ENCODE results near the gene GALNT11. TPM values are rescaled to one million over a fixed set of nuclear protein-coding genes. Genes with fewer than 3 reads are reported as not detected.

The GALNT11 gene
- total RNA-seq, 2 donors from 2014 or later: 32.7 to 35.3 TPM

DNA sequence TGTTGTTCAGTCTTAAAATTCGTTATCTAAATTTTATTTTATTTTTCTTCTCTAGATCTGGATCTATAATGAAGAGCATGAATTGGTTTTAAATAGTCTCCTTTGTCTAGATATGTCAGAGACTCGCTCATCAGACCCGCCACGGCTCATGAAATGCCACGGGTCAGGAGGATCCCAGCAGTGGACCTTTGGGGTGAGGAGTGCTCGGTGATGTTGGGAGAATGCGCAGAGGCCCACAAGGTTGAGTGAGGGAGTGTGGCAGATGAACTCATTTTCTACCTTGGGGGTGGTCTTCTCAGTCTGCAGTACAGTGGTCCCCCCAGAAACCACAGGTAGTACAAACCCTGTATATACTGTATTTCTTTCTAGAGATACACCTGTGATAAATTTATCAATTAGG lies 95.3 kb downstream of the GALNT11 start:
- H3K27me3 ChIP-seq (ENCODE audit: control insufficient read depth, insufficient read depth, low read length, poor library complexity, severe bottlenecking): no peaks in the 10 kb centered on the region
- no peak overlapping the region for H3K27ac ChIP-seq (ENCODE audit: low read depth, low read length)
- H3K4me3 Mint-ChIP-seq: no peak overlapping the region

DNA sequence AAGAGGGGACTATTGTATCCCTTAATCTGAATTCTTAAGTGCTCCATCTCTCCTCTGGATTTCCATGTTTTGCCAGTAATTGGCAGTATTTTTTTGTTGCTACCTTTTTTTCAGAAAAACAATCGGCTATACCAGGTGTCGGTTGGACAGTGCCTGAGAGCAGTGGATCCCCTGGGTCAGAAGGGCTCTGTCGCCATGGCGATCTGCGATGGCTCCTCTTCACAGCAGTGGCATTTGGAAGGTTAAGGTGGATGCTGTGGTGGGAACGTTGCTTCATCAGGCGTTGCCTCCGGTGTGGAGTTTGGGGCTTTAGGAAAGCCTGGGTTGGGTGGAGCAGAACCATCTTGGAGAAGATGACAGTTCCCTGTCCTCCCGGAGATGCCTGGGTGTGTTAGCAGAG lies 96.0 kb downstream of the GALNT11 start:
- Mint-ChIP-seq H3K36me3 (ENCODE audit: low read depth) (peaks cover 84% of the 10 kb centered on the region), H3K4me1 (no peaks in the 10 kb centered on the region), H3K27ac (no peak overlapping the region), H3K9me3 (peaks cover 12% of the 10 kb centered on the region), H3K4me3 (no peak overlapping the region), H3K27me3 (ENCODE audit: insufficient read depth) (no peaks in the 10 kb centered on the region)
- Histone ChIP-seq H3K27me3 (ENCODE audit: control insufficient read depth, insufficient read depth, low read length, poor library complexity, severe bottlenecking) (no peaks in the 10 kb centered on the region), H3K4me1 (ENCODE audit: control insufficient read depth, insufficient read depth, low read length) (no peaks in the 10 kb centered on the region), H3K9me3 (ENCODE audit: control insufficient read depth, low read length) (peaks cover 10% of the 10 kb centered on the region), H3K9ac (ENCODE audit: extremely low read depth, low read length, poor library complexity, severe bottlenecking) (no peak overlapping the region), H3K4me3 (ENCODE audit: low read length) (no peak overlapping the region), H3K36me3 (ENCODE audit: control insufficient read depth, insufficient read depth, low read length) (peaks cover 97% of the 10 kb centered on the region), H3K27ac (ENCODE audit: low read depth, low read length) (no peak overlapping the region)
- no peak for DNase-seq
- WGBS, 2 experiments (ENCODE audit: insufficient coverage in 1 of 2, insufficient read length in 1 of 2): 92 to 100% methylated on average over 6 to 8 of the region's 9 CpGs
- TF ChIP-seq, protein P1, sequence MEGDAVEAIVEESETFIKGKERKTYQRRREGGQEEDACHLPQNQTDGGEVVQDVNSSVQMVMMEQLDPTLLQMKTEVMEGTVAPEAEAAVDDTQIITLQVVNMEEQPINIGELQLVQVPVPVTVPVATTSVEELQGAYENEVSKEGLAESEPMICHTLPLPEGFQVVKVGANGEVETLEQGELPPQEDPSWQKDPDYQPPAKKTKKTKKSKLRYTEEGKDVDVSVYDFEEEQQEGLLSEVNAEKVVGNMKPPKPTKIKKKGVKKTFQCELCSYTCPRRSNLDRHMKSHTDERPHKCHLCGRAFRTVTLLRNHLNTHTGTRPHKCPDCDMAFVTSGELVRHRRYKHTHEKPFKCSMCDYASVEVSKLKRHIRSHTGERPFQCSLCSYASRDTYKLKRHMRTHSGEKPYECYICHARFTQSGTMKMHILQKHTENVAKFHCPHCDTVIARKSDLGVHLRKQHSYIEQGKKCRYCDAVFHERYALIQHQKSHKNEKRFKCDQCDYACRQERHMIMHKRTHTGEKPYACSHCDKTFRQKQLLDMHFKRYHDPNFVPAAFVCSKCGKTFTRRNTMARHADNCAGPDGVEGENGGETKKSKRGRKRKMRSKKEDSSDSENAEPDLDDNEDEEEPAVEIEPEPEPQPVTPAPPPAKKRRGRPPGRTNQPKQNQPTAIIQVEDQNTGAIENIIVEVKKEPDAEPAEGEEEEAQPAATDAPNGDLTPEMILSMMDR (conservative IDR thresholded peaks at IDR 0.05): no peak

More for the DNA sequence above, 95.3 kb downstream of the GALNT11 start:
- Histone ChIP-seq H3K4me1 (ENCODE audit: control insufficient read depth, insufficient read depth, low read length) (no peaks in the 10 kb centered on the region), H3K36me3 (ENCODE audit: control insufficient read depth, insufficient read depth, low read length) (peaks cover 93% of the 10 kb centered on the region), H3K9me3 (ENCODE audit: control insufficient read depth, low read length) (peaks cover 10% of the 10 kb centered on the region), H3K4me3 (ENCODE audit: low read length) (no peak overlapping the region), H3K9ac (ENCODE audit: extremely low read depth, low read length, poor library complexity, severe bottlenecking) (no peak overlapping the region)
- Mint-ChIP-seq H3K9me3 (peaks cover 11% of the 10 kb centered on the region), H3K27me3 (ENCODE audit: insufficient read depth) (no peaks in the 10 kb centered on the region), H3K4me1 (no peaks in the 10 kb centered on the region), H3K36me3 (ENCODE audit: low read depth) (peaks cover 79% of the 10 kb centered on the region), H3K27ac (no peak overlapping the region)
- 92 to 100% methylated on average over 4 to 7 of the region's 7 CpGs for WGBS, 2 experiments (ENCODE audit: insufficient coverage in 1 of 2, insufficient read length in 1 of 2)
- TF ChIP-seq, protein P1 (conservative IDR thresholded peaks at IDR 0.05): no peak
- no peak for DNase-seq

DNA sequence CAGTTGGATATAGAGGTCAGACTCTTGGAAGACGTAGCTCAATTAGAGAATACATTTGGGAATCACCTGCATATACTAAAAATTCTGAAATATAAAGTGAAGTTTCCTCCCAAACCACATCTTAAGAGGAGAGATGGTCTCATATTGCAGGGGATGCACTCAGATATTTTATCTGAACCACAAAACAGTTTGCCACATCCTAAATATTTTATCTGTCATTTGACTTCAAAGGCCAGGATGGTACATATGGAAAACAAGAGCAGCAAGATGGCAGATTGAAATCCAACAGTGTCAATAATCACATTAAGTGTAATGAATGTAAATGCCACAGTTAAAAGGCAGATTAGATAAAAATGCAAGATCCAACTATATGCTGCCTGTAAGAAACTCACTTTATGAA lies 97.1 kb downstream of the GALNT11 start:
- Histone ChIP-seq H3K27me3 (ENCODE audit: control insufficient read depth, insufficient read depth, low read length, poor library complexity, severe bottlenecking) (no peaks in the 10 kb centered on the region), H3K27ac (ENCODE audit: low read depth, low read length) (no peak overlapping the region), H3K4me1 (ENCODE audit: control insufficient read depth, insufficient read depth, low read length) (no peaks in the 10 kb centered on the region), H3K9ac (ENCODE audit: extremely low read depth, low read length, poor library complexity, severe bottlenecking) (no peak overlapping the region), H3K9me3 (ENCODE audit: control insufficient read depth, low read length) (peaks cover 10% of the 10 kb centered on the region), H3K4me3 (ENCODE audit: low read length) (no peak overlapping the region), H3K36me3 (ENCODE audit: control insufficient read depth, insufficient read depth, low read length) (peaks cover 98% of the 10 kb centered on the region)
- TF ChIP-seq, protein P1 (conservative IDR thresholded peaks at IDR 0.05): no peak
- Mint-ChIP-seq H3K27me3 (ENCODE audit: insufficient read depth) (no peaks in the 10 kb centered on the region), H3K9me3 (peaks cover 23% of the 10 kb centered on the region), H3K4me3 (no peak overlapping the region), H3K36me3 (ENCODE audit: low read depth) (peaks cover 88% of the 10 kb centered on the region), H3K27ac (no peak overlapping the region), H3K4me1 (no peaks in the 10 kb centered on the region)
- no peak for DNase-seq
- WGBS, 2 experiments (ENCODE audit: insufficient coverage in 1 of 2, insufficient read length in 1 of 2): 100% methylated on average over 1 of the region's 1 CpG
